Stimulated activated CD4-positive, alpha-beta T cell treated with anti-CD3 and anti-CD28 coated beads, Interleukin-2, amount 100 ng/mL, for 24 hours (primary cell): ENCODE results near the gene ZC3H10.

Experiments used
- DNase-seq, 2 donors: peaks; one replicate each; pipeline ENCODE4 v3.0.0-alpha.2; 2020

ZC3H10 gene

GRCh38 chr12:56128670-56129205 lies 10.7 kb downstream of the ZC3H10 start:
- peak in 1 of 2 donors; percentile 32 for DNase-seq

- DNase-seq = peak; percentile 66 to 76
Observed at GRCh38 chr12:56129206-56129941, 11.3 kb downstream of the ZC3H10 start.

GRCh38 chr12:56129942-56130495 lies 12.0 kb downstream of the ZC3H10 start:
- no peak for DNase-seq

- DNase-seq = no peak
Observed at GRCh38 chr12:56130876-56131275, 12.8 kb downstream of the ZC3H10 start.

GRCh38 chr12:56134897-56135296 lies 16.8 kb downstream of the ZC3H10 start:
- no peak for DNase-seq

- no peak for DNase-seq
Observed at GRCh38 chr12:56137853-56138571, 19.9 kb downstream of the ZC3H10 start.

- DNase-seq = no peak
Observed at GRCh38 chr12:56141946-56142784, 24.1 kb downstream of the ZC3H10 start.

- no peak for DNase-seq
Observed at GRCh38 chr12:56143217-56143616, 25.2 kb downstream of the ZC3H10 start.

- no peak for DNase-seq
Observed at GRCh38 chr12:56143870-56144269, 25.8 kb downstream of the ZC3H10 start.

GRCh38 chr12:56145217-56145616 lies 27.2 kb downstream of the ZC3H10 start:
- DNase-seq = no peak

- no peak for DNase-seq
Observed at GRCh38 chr12:56146492-56147460, 28.7 kb downstream of the ZC3H10 start.

- DNase-seq = no peak
Observed at GRCh38 chr12:56150563-56150962, 32.5 kb downstream of the ZC3H10 start.

- DNase-seq = peak; percentile 72 to 77
Observed at GRCh38 chr12:56151672-56152131, 33.6 kb downstream of the ZC3H10 start.

GRCh38 chr12:56152132-56152755 lies 34.2 kb downstream of the ZC3H10 start, which contains the start of gene MYL6B:
MYL6B (plus strand) TSS chr12:56152587; CDS start chr12:56153919, 1,332 bp downstream.
- DNase-seq = peak; percentile 95 to 96

GRCh38 chr12:56152756-56153677 lies 35.0 kb downstream of the ZC3H10 start:
- no peak for DNase-seq

GRCh38 chr12:56153678-56154065 lies 35.6 kb downstream of the ZC3H10 start:
- no peak for DNase-seq

- DNase-seq = no peak
Observed at GRCh38 chr12:56154246-56154771, 36.2 kb downstream of the ZC3H10 start.

- DNase-seq = no peak
Observed at GRCh38 chr12:56154818-56155217, 36.8 kb downstream of the ZC3H10 start.

GRCh38 chr12:56155256-56155845 lies 37.3 kb downstream of the ZC3H10 start:
- no peak for DNase-seq
